Adrenal gland (tissue), 5 donors: ENCODE results near the gene TNS1.
"Not testable (repeated sequence)": the region's sequence is repeated elsewhere in the genome, so short reads cannot be mapped to it uniquely, and the experiment has no call there.

ENCODE experiments used
- POLR2A ChIP-seq, 2 donors: fragments of 450-650 bp; IDR thresholded peaks; one replicate each; pipeline ENCODE4 v1.6.1; 2017; ENCODE audit warnings: antibody characterized with exemption in 2 of 2, mild to moderate bottlenecking in 2 of 2, moderate library complexity in 1 of 2
- TF ChIP-seq, protein P1 (sequence below), 6 experiments: fragments of 450-650 bp in 4 of 6; fragments of 200-600 bp in 2 of 6; sonication (generic) in 1 of 6; IDR thresholded peaks; 1 replicate in 5 of 6; 2 replicates in 1 of 6; pipeline versions ENCODE4 v1.5.1 to v1.8.0; 2016 to 2021; ENCODE audit warnings: antibody characterized with exemption in 6 of 6, mild to moderate bottlenecking in 2 of 6, moderate library complexity in 1 of 6
- donor health status: DM: no; HTN: no; CAD: no.

- TF ChIP-seq, protein P1, sequence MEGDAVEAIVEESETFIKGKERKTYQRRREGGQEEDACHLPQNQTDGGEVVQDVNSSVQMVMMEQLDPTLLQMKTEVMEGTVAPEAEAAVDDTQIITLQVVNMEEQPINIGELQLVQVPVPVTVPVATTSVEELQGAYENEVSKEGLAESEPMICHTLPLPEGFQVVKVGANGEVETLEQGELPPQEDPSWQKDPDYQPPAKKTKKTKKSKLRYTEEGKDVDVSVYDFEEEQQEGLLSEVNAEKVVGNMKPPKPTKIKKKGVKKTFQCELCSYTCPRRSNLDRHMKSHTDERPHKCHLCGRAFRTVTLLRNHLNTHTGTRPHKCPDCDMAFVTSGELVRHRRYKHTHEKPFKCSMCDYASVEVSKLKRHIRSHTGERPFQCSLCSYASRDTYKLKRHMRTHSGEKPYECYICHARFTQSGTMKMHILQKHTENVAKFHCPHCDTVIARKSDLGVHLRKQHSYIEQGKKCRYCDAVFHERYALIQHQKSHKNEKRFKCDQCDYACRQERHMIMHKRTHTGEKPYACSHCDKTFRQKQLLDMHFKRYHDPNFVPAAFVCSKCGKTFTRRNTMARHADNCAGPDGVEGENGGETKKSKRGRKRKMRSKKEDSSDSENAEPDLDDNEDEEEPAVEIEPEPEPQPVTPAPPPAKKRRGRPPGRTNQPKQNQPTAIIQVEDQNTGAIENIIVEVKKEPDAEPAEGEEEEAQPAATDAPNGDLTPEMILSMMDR (IDR thresholded peaks at IDR 0.05): not testable (repeated sequence)
- not testable (repeated sequence) for TF ChIP-seq POLR2A (IDR thresholded peaks at IDR 0.05)
These were observed 216.2 kb downstream of the TNS1 start for GRCh38 chr2:217786560-217786959.
